Fibroblast of pulmonary artery (primary cell): ENCODE results near the gene HHATL.

Experiments used
- DNase-seq: peaks from one replicate; pipeline ENCODE4 v3.0.0-alpha.2; 2010; ENCODE audit warnings: low read depth
- H3K4me3 ChIP-seq: replicated peaks from 2 replicates; pipeline ENCODE4 v1.5.1; 2011; ENCODE audit warnings: low read depth, mild to moderate bottlenecking, control low read depth, low read length, moderate library complexity
- CTCF ChIP-seq: IDR thresholded peaks from 2 replicates; pipeline ENCODE4 v1.5.1; 2011; ENCODE audit warnings: mild to moderate bottlenecking, control low read depth, low read length, inconsistent platforms; ENCODE audit errors: missing control alignments

The HHATL gene

GRCh38 chr3:42741796-42742195, 39.2 kb upstream of the HHATL start:
- no peak for DNase-seq
- no peak overlapping the region for H3K4me3 ChIP-seq
- TF ChIP-seq CTCF, result no peak

- no peak for DNase-seq
- TF ChIP-seq CTCF, result no peak
These were observed 37.0 kb upstream of the HHATL start for GRCh38 chr3:42739401-42740158.

GRCh38 chr3:42736531-42736930, 33.9 kb upstream of the HHATL start:
- DNase-seq, result no peak
- no peak overlapping the region for H3K4me3 ChIP-seq
- TF ChIP-seq CTCF, result no peak

More at GRCh38 chr3:42739401-42740158, 37.0 kb upstream of the HHATL start:
- H3K4me3 ChIP-seq, result no peak overlapping the region

GRCh38 chr3:42736081-42736480, 33.5 kb upstream of the HHATL start:
- no peak for DNase-seq
- TF ChIP-seq CTCF, result no peak
- H3K4me3 ChIP-seq, result no peak overlapping the region

- no peak overlapping the region for H3K4me3 ChIP-seq
- DNase-seq, result no peak
- no peak for TF ChIP-seq CTCF
These were observed 33.0 kb upstream of the HHATL start for GRCh38 chr3:42735615-42736014.

- TF ChIP-seq CTCF, result no peak
- no peak for DNase-seq
- no peak overlapping the region for H3K4me3 ChIP-seq
These were observed 32.4 kb upstream of the HHATL start for GRCh38 chr3:42735019-42735418.
